Activated naive CD4-positive, alpha-beta T cell treated with anti-CD3 and anti-CD28 coated beads, Interleukin-2, amount 50 U/mL, for 72 hours (primary cell): ENCODE results near the gene ACACA. TPM values are rescaled to one million over a fixed set of nuclear protein-coding genes. Genes with fewer than 3 reads are reported as not detected.

ENCODE experiments used
- ATAC-seq, 2 donors: fragments of 150-1000 bp; cut with Tn5 transposase; 2 replicates each; pipeline ENCODE4 v1.10.0; 2021; ENCODE audit warnings: mild to moderate bottlenecking in 2 of 2, moderate library complexity in 2 of 2
- DNase-seq, 2 donors: peaks; one replicate each; pipeline ENCODE4 v3.0.0; 2021 to 2022; ENCODE audit warnings: low spot score in 2 of 2
- H3K27ac Mint-ChIP-seq, 2 donors: one replicate each; pipeline ENCODE4 v1.8.0; 2022; ENCODE audit warnings: mild to moderate bottlenecking in 2 of 2, mixed read lengths in 2 of 2
- H3K36me3 Mint-ChIP-seq, 2 donors: one replicate each; pipeline ENCODE4 v1.8.0; 2022; ENCODE audit warnings: mixed read lengths in 2 of 2
- H3K9me3 Mint-ChIP-seq, 2 donors: one replicate each; pipeline ENCODE4 v1.8.0; 2022; ENCODE audit warnings: mixed read lengths in 2 of 2
- total RNA-seq, 2 donors: library from RNA; stranded (reverse); gene quantifications; one replicate each; pipeline ENCODE4 v1.2.3, GENCODE V29; 2022

The ACACA gene
- total RNA-seq, 2 donors from 2014 or later: 47.6 to 59.9 TPM

GRCh38 chr17:37052450-37052849 lies 354.2 kb downstream of the ACACA start:
- H3K36me3 Mint-ChIP-seq: no peaks in the 10 kb centered on the region
- ATAC-seq: no peak
- H3K9me3 Mint-ChIP-seq: no peaks in the 10 kb centered on the region
- H3K27ac Mint-ChIP-seq: no peak overlapping the region
- no peak for DNase-seq

GRCh38 chr17:37051833-37052232 lies 354.8 kb downstream of the ACACA start:
- ATAC-seq (no peak), DNase-seq (no peak)
- Mint-ChIP-seq H3K27ac (peak overlapping the region in 1 of 2 donors; percentile 40), H3K36me3 (no peaks in the 10 kb centered on the region), H3K9me3 (no peaks in the 10 kb centered on the region)

GRCh38 chr17:37051381-37051780 lies 355.3 kb downstream of the ACACA start:
- no peaks in the 10 kb centered on the region for H3K9me3 Mint-ChIP-seq
- DNase-seq: no peak
- peak overlapping the region in 1 of 2 donors; percentile 26 for H3K27ac Mint-ChIP-seq
- ATAC-seq: no peak
- no peaks in the 10 kb centered on the region for H3K36me3 Mint-ChIP-seq

DNA sequence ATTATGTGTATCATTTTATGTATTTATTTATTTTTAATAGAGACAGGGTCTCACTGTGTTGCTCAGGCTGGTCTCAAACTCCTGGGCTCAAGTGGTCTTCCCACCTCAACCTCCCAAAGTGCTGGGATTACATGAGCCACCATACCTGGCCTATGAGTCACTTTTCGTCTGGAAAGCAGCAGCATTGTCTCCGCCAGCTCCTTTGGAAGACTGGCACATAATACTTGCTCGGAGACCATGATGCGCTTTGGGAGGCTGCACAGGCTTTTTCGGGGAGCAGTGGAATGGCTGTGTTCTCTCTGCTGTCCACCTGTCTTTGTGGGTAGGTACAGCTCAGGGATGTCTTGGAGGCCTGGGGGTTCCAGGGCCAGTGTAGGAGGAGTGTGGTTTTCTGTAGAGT lies 355.7 kb downstream of the ACACA start:
- DNase-seq (no peak), ATAC-seq (no peak)
- peak overlapping the region in 1 of 2 donors; percentile 26 for H3K27ac Mint-ChIP-seq
- H3K9me3 Mint-ChIP-seq: no peaks in the 10 kb centered on the region
- H3K36me3 Mint-ChIP-seq: no peaks in the 10 kb centered on the region

DNA sequence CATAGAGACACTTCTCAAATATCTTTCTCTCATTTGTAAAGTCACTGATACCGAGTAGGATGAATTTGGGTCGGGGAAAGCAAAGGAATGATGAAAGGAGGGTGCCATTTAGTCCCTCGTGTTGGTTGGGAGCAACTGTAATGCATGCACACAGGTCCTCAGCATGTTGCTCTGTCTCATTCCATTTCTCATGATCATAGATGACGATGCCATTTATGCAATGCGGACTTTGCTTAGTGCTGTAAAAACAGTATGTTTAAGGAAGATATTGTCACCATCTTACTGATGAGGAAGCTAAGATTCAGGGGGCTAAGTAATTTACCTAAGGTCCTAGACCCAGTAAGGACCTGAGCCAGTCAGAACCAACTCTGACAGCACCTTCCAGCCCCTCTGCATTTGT lies 357.8 kb downstream of the ACACA start:
- no peaks in the 10 kb centered on the region for H3K9me3 Mint-ChIP-seq
- peak overlapping the region in 1 of 2 donors; percentile 36 for H3K27ac Mint-ChIP-seq
- DNase-seq (no peak), ATAC-seq (no peak)
- H3K36me3 Mint-ChIP-seq: no peaks in the 10 kb centered on the region

GRCh38 chr17:37047631-37048104 lies 359.0 kb downstream of the ACACA start:
- Mint-ChIP-seq H3K27ac (peak overlapping the region in 1 of 2 donors; percentile 4), H3K9me3 (no peaks in the 10 kb centered on the region), H3K36me3 (peaks cover 0 to 4% of the 10 kb centered on the region in 2 donors)
- DNase-seq (peak; percentile 67 to 77), ATAC-seq (peak; percentile 80 to 86)

- no peaks in the 10 kb centered on the region for H3K9me3 Mint-ChIP-seq
- DNase-seq (no peak), ATAC-seq (no peak)
- H3K27ac Mint-ChIP-seq: no peak overlapping the region
- H3K36me3 Mint-ChIP-seq: peaks cover 0 to 4% of the 10 kb centered on the region in 2 donors
Observed at GRCh38 chr17:37045351-37045922, 361.2 kb downstream of the ACACA start.

GRCh38 chr17:37043201-37043600 lies 363.4 kb downstream of the ACACA start:
- Mint-ChIP-seq H3K36me3 (peaks cover 0 to 4% of the 10 kb centered on the region in 2 donors), H3K9me3 (no peaks in the 10 kb centered on the region), H3K27ac (peak overlapping the region in 1 of 2 donors; percentile 4)
- DNase-seq: no peak
- ATAC-seq: no peak

- ATAC-seq: no peak
- no peaks in the 10 kb centered on the region for H3K9me3 Mint-ChIP-seq
- H3K27ac Mint-ChIP-seq: no peak overlapping the region
- peaks cover 0 to 4% of the 10 kb centered on the region in 2 donors for H3K36me3 Mint-ChIP-seq
- no peak for DNase-seq
Observed at GRCh38 chr17:37041932-37042331, 364.7 kb downstream of the ACACA start.

GRCh38 chr17:37039269-37039668 lies 367.4 kb downstream of the ACACA start:
- no peak for DNase-seq
- Mint-ChIP-seq H3K36me3 (peaks cover 0 to 4% of the 10 kb centered on the region in 2 donors), H3K9me3 (no peaks in the 10 kb centered on the region), H3K27ac (peak overlapping the region in 1 of 2 donors; percentile 19)
- no peak for ATAC-seq

DNA sequence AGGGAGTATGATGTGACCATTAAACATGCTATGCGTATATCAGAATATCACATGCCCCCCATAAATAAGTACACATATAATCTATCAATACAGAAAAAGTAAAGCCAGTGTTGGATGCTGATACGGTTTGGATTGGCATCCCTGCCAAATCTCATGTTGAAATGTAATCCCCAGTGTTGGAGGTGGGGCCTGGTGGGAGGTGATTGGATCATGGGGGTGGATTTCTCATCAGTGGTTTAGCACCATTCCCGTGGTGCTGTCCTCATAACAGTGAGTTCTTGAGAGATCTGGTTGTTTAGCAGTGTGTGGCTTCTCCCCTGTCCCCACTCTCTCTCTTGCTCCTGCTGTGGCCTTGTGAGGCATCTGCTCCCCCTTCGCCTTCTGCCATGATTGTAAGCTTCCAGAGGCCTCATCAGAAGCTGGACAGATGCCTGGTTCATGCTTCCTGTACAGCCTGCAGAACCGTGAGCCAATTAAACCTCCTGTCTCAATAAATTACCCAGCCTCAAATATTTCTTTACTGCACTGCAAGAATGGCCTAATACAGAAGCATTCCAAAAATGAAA lies 369.0 kb downstream of the ACACA start:
- DNase-seq (no peak), ATAC-seq (no peak)
- Mint-ChIP-seq H3K36me3 (no peaks in the 10 kb centered on the region), H3K27ac (no peak overlapping the region), H3K9me3 (no peaks in the 10 kb centered on the region)

Other genes starting within 250 kb of the ACACA start
- not detected for gene C17orf78, start 30.9 kb downstream of the ACACA start, total RNA-seq
- 10 to 100 TPM; 24.8 to 33.4 TPM for gene TADA2A, start 50 bp upstream of the ACACA start, total RNA-seq
- gene DUSP14, start 83.1 kb upstream of the ACACA start, total RNA-seq: 10 to 100 TPM in 1 of 2 donors, 1 to 10 TPM in 1; 7.6 to 13.1 TPM
- gene SYNRG, start 202.6 kb upstream of the ACACA start, total RNA-seq: 10 to 100 TPM; 53.3 to 76.5 TPM
- 10 to 100 TPM; 25.0 to 45.2 TPM for gene DDX52, start 236.6 kb upstream of the ACACA start, total RNA-seq